ENCODE results near the gene FTH1. TPM values are rescaled to one million over a fixed set of nuclear protein-coding genes. Genes with fewer than 3 reads are reported as not detected.

Gene FTH1
- total and polyA plus RNA-seq, 10 donors: 1,915 to 3,321 (median 2,501) TPM

DNA sequence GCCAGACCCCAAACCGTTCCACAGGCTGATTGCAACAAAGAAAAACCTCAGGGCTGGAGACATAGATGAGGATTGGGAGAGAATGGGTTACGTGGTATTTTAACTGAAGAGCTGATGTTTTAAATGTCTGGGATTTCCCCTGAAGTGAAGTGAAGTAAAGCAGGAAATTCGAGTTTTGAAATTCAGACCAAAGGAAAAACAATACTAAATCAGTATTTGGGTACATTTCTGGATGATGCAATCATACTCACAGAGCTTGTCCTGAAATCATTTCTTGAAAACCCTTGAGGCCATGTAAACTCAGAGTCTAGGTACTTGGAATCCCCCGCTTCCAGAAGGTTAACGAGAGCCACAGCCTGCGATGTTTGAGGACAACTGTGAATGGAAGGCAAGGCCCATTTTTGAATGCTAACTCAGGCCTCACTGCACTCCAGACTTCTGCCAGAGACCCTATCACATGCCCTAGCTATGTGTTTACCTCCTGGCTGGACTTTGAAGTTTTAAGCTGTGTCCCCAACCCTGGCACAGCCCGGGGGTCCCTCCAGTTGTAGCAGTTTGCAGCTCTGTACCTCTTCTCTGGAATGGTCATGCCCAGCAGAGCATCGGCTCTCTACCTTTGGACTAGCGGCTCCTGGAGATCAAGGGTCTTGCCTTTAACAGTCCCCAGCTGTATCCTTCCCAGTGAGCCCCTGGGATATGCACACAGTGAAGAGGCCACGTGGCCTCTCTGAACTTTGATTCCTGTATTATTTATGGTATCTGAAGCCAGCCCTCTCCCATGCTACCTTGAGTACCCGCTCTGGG is 5.4 kb upstream of the FTH1 start:
- TF ChIP-seq CTCF (IDR thresholded peaks at IDR 0.05 in 8 of 11, conservative IDR thresholded peaks at IDR 0.05 in 3 of 11): no peak
- TF ChIP-seq POLR2AphosphoS5 (IDR thresholded peaks at IDR 0.05): peak in 2 of 3 donors; percentile 8 to 41
- no peak for TF ChIP-seq POLR2A (IDR thresholded peaks at IDR 0.05)
- Histone ChIP-seq H3K4me1 (peaks cover 53 to 98% (median 82%) of the 10 kb centered on the region in 6 donors), H3K27me3 (replicated peaks in 1 of 7) (no peaks in the 10 kb centered on the region), H3K27ac (peak overlapping the region; percentile 72 to 100 (median 99)), H3K9me3 (no peaks in the 10 kb centered on the region), H3K36me3 (no peaks in the 10 kb centered on the region), H3K4me3 (peak overlapping the region in 1 of 8 donors; percentile 47)
- peak; percentile 71 for DNase-seq
- WGBS, 5 donors: 49 to 62% (median 55%) methylated on average over 10 to 11 of the region's 11 CpGs
- intact Hi-C loops (cut with DNase I; ENCODE audit: low total_unique reads): no loop called here

DNA sequence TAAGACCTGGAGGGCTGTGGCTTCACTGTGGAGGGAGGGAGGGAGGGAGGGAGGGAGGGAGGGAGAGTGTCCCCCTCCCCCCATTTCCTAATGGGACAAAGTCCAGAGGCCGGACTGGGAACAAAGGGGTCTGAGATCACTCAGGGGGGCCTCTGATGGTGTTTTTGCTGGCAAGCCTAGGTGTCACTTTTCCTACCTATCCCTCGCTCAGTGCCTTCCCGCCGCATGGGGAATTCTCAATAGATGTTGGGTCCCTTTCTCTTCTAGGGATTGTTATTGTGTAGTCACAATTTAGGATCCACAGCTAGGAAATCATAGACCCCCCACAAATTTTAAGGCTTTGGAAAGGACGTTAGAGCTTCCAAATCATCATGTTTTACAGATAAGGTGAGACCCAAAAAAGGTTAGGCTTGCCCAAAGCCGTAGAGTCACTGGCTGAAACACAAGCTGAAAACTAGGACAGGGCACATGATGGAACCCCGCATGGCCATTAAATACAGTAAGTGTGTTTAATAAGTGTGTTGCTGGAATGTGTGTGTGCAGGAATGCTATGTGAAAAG is 4.8 kb upstream of the FTH1 start:
- no peaks in the 10 kb centered on the region for H3K9me3 ChIP-seq
- H3K36me3 ChIP-seq: no peaks in the 10 kb centered on the region
- WGBS, 5 donors: 40 to 61% (median 46%) methylated on average over 7 of the region's 7 CpGs
- TF ChIP-seq POLR2A (IDR thresholded peaks at IDR 0.05) (no peak), POLR2AphosphoS5 (IDR thresholded peaks at IDR 0.05) (no peak), CTCF (IDR thresholded peaks at IDR 0.05 in 8 of 11, conservative IDR thresholded peaks at IDR 0.05 in 3 of 11) (no peak)
- H3K4me3 ChIP-seq: peak overlapping the region in 1 of 8 donors; percentile 47
- intact Hi-C loops (cut with DNase I; ENCODE audit: low total_unique reads): no loop called here
- no peaks in the 10 kb centered on the region for H3K27me3 ChIP-seq (replicated peaks in 1 of 7)
- DNase-seq: no peak
- peak overlapping the region; percentile 72 to 100 (median 99) for H3K27ac ChIP-seq
- H3K4me1 ChIP-seq: peaks cover 53 to 92% (median 77%) of the 10 kb centered on the region in 6 donors

GRCh38 chr11:61971248-61972111 is 4.0 kb upstream of the FTH1 start:
- H3K4me3 ChIP-seq: peak overlapping the region in 2 of 8 donors; percentile 10 to 47
- H3K36me3 ChIP-seq: no peaks in the 10 kb centered on the region
- no peaks in the 10 kb centered on the region for H3K27me3 ChIP-seq (replicated peaks in 1 of 7)
- no peaks in the 10 kb centered on the region for H3K9me3 ChIP-seq
- intact Hi-C loops (cut with DNase I; ENCODE audit: low total_unique reads): no loop called here
- H3K27ac ChIP-seq: peak overlapping the region; percentile 72 to 100 (median 99)
- 22 to 30% (median 29%) methylated on average over 16 of the region's 16 CpGs for WGBS, 5 donors
- H3K4me1 ChIP-seq: peaks cover 51 to 87% (median 71%) of the 10 kb centered on the region in 6 donors
- peak; percentile 81 to 95 (median 81) for TF ChIP-seq POLR2AphosphoS5 (IDR thresholded peaks at IDR 0.05)
- no peak for TF ChIP-seq CTCF (IDR thresholded peaks at IDR 0.05 in 8 of 11, conservative IDR thresholded peaks at IDR 0.05 in 3 of 11)
- peak in 1 of 3 donors; percentile 75 for TF ChIP-seq POLR2A (IDR thresholded peaks at IDR 0.05)
- DNase-seq: peak; percentile 93
